HG02884 (cell line): ENCODE measurements around the gene APOB.

Experiments used
- ATAC-seq: cut with Tn5 transposase; IDR thresholded peaks from one replicate; pipeline ENCODE4 v1.9.1; 2021; ENCODE audit warnings: mild to moderate bottlenecking, moderate library complexity; ENCODE audit not compliant: unreplicated experiment

The APOB gene, protein sequence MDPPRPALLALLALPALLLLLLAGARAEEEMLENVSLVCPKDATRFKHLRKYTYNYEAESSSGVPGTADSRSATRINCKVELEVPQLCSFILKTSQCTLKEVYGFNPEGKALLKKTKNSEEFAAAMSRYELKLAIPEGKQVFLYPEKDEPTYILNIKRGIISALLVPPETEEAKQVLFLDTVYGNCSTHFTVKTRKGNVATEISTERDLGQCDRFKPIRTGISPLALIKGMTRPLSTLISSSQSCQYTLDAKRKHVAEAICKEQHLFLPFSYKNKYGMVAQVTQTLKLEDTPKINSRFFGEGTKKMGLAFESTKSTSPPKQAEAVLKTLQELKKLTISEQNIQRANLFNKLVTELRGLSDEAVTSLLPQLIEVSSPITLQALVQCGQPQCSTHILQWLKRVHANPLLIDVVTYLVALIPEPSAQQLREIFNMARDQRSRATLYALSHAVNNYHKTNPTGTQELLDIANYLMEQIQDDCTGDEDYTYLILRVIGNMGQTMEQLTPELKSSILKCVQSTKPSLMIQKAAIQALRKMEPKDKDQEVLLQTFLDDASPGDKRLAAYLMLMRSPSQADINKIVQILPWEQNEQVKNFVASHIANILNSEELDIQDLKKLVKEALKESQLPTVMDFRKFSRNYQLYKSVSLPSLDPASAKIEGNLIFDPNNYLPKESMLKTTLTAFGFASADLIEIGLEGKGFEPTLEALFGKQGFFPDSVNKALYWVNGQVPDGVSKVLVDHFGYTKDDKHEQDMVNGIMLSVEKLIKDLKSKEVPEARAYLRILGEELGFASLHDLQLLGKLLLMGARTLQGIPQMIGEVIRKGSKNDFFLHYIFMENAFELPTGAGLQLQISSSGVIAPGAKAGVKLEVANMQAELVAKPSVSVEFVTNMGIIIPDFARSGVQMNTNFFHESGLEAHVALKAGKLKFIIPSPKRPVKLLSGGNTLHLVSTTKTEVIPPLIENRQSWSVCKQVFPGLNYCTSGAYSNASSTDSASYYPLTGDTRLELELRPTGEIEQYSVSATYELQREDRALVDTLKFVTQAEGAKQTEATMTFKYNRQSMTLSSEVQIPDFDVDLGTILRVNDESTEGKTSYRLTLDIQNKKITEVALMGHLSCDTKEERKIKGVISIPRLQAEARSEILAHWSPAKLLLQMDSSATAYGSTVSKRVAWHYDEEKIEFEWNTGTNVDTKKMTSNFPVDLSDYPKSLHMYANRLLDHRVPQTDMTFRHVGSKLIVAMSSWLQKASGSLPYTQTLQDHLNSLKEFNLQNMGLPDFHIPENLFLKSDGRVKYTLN (N-terminal part only)

GRCh38 chr2:21043744-21044532 is at the start of gene APOB:
TSS of gene APOB (minus strand) at chr2:21044073. CDS start at chr2:21043945, 128 bp downstream.
- ATAC-seq: no peak

DNA sequence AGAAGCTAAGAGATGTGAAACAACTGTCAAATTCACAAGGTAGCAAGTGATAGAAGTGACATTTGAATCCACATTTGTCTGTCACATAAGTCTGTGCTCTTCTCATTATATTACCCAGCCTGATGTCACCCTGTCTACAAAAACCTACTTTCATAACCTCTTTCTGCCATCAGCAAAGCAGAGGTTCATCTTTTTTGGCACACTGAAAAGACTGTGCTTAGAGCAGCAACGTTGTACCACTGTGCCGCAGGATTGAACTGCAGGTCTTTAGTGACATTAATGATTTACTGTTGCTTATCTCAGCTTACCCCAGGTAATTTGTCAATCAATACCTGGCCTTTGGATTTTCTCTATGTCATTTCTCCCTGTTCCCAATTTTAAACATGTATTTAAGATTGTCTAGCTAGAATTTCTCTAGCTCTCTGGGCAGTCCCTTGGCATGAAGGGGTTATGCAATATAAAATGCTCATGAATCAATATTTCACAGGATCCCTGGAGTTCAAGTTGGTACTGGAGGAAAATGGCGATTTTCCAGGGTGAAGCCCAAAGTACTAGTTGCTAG is 48.5 kb upstream of the APOB start:
- no peak for ATAC-seq

DNA sequence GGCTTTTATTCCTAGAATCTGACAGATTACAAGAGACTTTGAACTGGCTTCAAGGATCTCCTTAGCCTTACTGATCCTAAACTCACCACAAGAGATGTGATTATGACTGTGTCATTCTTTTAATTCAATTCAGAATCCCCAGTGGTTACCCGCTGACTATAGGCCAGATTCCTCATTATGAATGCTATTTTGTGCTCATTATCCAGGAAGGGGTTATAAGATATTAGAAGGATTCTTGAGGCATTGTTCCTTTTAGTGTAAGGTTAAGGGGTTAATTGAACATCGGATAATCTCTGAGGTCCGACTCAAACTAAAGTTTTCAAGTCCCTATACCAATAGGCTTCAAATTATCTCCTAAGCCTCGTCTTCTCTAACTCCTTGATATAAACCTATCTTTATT is 40.5 kb upstream of the APOB start:
- ATAC-seq: no peak

DNA sequence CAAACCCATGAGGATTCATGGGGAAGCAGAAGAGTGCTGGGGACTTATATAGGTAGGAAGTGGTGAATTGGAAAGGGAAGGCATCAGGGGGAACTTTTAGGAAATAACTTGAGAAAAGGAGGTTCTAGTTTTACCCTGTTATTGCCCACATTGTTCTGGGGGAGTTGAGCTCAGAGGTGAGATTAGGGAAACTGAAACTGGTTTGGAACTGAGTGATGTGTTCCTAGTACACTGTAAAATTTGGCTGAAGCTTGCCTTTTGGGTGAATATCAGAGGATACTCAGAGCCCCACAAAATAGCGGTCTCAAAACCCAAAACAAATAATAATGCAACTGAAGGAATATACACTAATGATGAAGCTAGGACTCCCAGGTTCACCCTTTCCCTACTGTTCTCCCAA is 39.6 kb upstream of the APOB start:
- ATAC-seq: no peak

DNA sequence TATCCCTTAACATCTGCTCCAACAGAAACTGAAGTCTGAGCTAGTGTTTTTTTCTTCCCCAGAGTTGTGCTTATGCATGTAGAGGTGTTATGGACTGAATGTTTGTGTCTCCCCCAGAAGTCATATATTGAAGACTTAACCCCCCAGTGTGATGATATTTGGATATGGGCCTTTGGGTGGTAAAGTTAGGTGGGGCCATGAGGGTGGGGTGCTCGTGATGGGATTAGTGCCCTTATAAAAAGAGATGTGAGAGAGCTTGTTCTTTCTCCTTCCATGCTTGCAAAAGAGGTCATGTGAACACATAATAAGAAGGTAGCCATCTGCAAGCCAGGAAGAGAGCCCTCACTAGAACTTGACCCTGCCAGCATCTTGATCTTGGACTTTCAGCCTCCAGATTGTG is 34.4 kb upstream of the APOB start:
- no peak for ATAC-seq

DNA sequence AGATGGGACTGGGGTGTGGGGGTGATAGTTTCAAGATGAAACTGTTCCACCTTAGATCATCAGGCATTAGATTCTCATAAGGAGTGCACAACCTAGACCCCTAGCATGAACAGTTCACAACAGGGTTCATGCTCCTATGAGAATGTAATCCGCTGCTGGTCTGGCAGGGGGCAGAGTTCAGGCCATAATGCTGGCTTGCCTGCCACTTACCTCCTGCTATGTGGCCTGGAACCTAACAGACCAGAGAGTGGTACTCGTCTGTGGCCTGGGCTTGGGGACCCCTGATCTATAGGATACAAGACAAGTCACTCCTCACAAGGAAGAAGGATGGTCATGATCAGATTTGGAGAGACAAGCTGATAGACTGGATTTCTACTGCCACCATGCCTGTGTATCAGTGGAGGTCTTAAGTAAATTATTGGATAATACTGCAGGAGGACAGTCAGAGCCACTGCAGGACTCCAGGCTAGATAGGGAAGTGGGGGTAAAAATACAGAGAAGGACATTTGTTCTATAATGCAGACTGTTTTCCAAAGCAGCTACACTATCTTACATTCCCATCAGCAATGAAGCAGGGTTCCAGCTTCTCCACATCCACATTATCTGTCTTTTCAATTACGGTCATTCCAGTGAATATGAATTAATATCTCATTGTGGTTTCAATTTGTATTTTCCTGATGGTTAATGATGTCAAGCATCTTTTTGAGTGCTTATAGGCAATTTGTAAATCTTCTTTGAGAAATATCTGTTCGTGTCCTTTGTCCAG is 28.8 kb upstream of the APOB start:
- no peak for ATAC-seq

DNA sequence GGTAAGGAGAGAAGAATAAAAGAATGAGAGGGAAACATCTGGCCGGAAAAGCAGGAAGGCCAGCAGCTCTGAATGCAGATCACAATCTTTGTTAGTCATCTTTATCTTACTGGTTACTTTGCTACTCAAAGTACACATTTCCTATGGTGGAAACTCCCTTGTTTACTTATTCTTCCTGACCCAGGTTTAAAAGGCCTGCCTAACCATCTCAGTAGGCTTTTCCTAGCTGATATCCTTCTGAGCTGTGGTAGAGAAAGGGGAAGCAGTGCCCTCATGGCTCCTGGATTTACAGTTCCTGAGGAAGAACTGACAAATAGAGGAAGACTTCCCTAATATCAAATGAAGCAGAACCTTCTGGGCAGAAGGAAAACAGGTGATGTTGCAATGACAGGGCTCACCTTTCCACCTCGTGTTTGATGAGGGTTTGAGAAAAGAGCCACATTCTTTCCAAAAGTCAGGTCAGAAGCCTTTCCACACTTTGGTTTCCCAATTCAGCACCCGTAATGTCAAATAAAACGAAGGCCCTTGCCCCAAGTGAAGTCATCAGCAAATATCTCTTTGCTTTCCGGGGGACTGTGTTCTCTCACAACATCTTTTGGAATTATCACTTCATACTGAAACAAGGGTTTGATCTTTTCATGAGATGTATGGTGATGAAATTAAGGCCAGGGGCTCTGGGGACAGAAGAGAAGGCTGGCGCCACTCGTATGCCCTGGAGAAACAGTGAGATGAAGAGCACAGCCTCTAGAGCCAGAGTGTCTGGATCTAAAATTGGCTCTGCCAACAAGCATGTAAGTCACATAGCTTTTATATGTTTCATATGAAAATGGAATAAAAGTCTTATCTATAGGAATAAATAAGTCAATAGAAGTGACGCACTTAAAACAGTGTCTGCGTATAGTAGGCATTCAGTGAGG is 26.7 kb upstream of the APOB start:
- no peak for ATAC-seq

- no peak for ATAC-seq
These were observed 26.0 kb upstream of the APOB start for GRCh38 chr2:21069746-21070340.

DNA sequence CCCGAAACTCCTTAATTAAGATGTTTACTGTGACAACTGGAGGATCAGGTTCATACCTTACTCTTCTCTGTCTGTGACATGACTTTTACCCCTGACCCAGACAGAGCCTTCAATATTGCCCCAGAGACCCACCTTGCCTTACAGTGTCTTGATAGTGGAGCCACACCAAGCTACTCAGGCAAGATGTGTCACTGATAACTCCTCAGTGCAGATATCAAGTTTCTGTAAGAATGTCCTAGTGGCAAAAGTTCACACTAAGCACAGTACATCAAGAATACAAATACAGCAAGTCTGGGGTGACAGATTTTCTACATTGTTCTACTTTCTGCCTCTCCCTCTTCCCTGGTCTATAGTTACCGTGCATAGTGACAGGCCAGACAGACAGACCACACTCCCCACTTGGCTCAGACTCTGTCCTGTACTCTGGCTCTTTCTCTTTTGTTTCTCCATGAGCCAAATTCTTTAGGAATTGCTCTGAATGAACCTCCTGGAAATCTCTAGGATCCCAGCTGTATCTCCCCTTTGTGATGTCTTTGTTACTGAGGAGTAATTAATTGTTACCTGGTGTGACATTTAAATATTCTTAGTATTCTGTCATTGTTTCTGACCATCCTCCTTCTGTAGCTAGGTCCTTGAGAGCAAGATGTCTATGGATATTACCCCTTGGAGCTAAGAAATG is 24.1 kb upstream of the APOB start:
- ATAC-seq: no peak

DNA sequence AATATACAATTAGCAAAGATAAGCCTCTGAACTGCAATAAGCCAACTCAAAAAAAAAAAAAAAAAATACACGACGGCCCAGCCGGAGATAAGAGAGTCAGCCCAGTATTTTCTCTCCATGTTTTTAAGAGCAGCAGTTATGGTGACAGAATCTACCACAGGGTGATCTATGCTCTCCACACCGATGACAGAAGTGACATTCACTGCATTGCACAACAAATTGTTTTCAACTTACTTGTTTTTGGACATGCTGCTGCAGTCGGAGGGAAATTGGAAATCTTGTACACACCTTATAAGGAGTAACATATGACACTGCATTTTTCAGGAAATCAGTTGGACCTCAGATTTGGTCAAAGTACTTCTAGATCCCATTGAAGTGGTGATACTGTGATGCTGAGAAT is 23.3 kb upstream of the APOB start:
- no peak for ATAC-seq

GRCh38 chr2:21059885-21060610 is 16.2 kb upstream of the APOB start:
- no peak for ATAC-seq

- ATAC-seq: no peak
These were observed 13.2 kb upstream of the APOB start for GRCh38 chr2:21057097-21057496.

GRCh38 chr2:21055879-21056790 is 12.3 kb upstream of the APOB start:
- ATAC-seq: no peak

GRCh38 chr2:21055451-21055850 is 11.6 kb upstream of the APOB start:
- ATAC-seq: no peak

GRCh38 chr2:21054011-21054410 is 10.1 kb upstream of the APOB start:
- ATAC-seq: no peak

DNA sequence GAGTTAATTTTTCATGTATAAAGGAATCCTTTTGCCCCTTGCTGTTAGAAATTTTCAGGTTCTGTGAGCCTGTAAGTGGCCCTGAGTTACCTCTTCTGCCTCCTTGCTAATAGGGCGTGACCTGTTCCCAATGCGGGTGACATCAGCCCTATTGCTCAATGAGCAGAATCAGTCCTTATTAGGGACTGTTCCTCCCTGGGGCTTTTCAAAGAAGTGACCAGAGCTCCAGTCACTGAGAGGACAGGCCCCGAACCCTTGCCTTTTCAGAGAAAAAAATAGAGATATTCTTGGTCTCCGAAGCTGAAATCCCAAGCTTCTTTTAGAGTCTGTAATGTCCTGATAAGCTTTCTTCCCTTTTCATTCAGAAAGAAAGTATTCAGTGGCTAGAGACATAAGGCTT is 8.2 kb upstream of the APOB start:
- no peak for ATAC-seq
